HL-60/S4 treated with retinoic acid at 250 ng/mL for 4 days and 3 days (cell line): ENCODE data around the gene PTPRN2.
"Not testable (repeated sequence)": the region's sequence is repeated elsewhere in the genome, so short reads cannot be mapped to it uniquely, and the experiment has no call there.

Source experiments
- in situ Hi-C: fragments of 300-500 bp; cut with MboI; formaldehyde crosslinking; loops from 2 replicates; pipeline ENCODE4 v1.7.0; 2022; ENCODE audit warnings: low sequenced_read_pairs

Gene PTPRN2

DNA sequence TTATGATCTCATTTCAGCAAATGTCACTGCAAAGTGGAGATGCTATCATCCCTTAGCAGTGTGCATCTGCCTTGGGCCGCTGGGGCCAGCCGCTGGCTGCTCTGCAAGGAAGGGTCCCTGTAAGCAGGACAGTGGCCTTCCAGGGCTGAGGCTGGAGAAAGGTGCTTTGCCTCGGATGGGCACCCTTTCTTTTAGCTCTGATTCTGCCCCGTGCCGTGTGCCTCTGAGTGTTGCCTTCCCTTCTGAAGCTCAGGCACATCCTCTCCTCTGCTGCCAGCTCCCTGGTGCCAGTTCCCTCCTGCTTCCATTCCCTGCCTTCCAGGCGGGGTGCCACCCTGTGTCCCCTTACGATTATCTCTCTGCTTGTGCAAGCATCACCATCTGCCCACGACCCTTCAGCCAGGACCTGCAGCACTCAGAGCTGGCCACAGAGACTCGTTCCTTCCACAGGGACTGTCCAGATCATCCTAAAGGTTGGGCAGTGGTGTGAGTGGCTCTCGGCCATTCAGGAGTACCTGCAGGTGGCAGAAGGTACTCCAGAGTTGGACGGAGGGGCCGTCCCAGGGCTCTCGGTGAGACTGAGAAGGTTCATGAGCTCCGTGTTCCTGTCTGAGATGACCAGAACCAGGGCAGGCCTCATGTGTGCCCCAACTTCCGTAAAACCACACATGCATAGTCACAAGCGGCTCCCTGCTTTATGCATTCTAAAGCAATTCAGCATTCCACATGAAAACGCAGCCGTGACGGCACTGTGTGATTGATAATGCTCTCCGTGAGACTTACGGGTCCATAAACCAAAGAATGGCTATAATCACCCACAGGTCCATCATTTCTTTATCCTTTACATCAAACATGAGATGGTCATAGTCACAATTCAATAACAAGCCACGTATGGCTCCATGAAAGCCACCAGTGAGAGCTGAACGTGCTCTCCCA, 879.4 kb downstream of the PTPRN2 start:
- in situ Hi-C loops: no loop called here

GRCh38 chr7:157704365-157704764, 883.3 kb downstream of the PTPRN2 start:
- in situ Hi-C loops: no loop called here

GRCh38 chr7:157703534-157704195, 884.0 kb downstream of the PTPRN2 start:
- in situ Hi-C loops: no loop called here

DNA sequence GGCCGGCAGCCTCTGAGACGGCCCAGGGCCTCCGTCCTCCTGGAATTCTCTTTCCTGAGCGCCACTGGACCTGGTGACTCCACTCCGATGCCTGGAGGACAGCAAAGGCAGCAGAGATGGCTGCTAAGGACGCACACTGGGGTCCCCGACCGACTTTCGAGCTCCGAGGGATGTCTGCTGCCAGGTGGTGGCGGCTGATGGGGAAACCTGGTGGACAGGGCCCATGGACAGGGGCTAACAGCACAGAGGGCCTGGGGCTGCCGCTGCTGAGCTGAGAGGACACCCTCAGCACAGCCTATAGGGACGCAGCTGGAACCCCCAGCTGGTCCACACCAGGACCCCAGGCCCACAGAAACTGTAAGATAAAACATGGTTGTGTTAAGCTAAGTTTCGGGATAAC, 884.5 kb downstream of the PTPRN2 start:
- in situ Hi-C loops: no loop called here

DNA sequence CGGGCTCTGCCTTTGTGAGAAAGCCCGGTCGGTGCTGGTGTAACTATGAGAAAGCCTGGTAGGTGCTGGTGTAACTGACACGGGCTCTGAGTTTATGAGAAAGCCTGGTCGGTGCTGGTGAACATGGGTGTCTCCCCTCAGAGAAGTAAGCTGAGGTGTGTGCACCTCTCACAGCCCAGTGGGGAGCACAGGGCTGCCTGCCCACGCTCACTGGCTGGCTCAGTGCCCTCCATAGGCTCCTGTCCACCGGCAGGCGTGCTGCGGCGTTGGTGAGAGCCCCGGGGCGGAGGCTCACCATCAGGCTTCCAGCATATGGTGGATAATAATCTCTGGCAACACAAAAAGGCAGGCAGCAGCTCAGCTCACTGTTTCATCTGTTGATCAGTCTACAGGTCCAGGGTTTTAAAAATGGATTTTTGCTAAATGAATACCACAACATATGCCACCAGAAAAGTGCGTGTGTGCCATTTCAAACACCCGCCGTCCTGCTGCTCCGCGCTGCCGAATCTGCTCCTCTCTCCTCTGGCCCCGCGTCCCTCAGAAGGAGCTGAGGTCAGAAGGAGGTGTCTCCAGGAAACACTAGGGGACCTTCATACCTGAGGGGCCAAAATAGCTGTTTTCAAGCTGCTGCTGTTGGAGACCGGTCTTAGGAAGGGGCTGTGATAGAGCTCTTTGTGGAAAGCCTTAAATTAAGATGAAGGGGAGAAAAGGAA, 885.2 kb downstream of the PTPRN2 start:
- in situ Hi-C loops: no loop called here

GRCh38 chr7:157701395-157702180, 886.0 kb downstream of the PTPRN2 start:
- in situ Hi-C loops: not testable (repeated sequence)

DNA sequence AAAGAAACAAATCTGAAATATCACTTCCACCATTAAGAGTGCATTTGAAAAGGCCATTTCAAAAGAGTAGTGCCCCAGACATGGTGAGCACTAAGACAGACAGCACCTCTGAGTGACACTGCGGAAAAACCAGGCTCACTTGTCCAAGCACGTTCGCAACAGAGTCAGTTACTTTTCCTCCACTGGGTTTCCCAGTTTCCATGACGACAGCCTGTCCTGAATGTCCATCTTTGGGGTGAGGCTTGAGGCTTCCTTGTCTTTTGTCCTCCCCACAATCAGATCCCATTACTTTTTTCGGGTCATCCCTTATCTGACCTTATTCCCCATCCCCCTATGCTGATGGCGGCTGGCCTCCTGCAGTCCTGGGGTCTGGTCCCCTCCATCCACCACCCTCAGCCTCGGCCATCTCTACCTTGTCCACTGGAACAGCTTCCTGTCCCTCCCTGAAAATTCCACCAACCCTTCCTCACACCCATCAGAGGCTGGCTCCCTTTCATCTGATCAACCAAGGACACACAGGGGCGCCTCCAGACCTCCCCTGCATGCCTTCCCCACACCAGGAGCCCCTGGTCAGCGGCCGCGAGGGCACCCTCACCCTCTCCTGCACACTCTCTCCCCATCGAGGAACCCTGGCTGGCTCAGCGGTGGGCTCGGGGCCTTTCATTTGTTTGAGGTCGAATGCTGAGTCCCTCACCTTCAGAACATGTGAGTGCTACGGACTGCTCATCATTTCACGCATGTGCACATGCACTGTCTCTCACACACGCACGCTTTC, 887.2 kb downstream of the PTPRN2 start:
- in situ Hi-C loops: no loop called here

- in situ Hi-C loops: no loop called here
Measured at GRCh38 chr7:157699357-157700013, 888.1 kb downstream of the PTPRN2 start.

GRCh38 chr7:157697287-157697686, 890.3 kb downstream of the PTPRN2 start:
- in situ Hi-C loops: not testable (repeated sequence)

DNA sequence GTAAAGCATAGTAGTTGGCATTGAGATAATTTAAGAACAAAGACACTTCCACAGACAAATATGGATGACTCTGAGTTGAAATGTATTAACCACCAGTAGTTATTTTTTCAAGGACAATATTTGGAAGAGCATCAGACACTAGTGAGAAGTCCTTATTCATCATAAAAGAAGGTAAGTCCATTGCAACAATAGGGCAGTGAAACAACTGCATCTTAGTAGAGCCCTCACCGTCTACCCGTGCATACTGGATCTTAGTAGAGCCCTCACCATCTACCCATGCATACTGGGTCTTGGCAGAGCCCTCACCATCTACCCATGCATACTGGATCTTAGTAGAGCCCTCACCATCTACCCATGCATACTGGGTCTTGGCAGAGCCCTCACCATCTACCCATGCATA, 892.0 kb downstream of the PTPRN2 start:
- in situ Hi-C loops: not testable (repeated sequence)

GRCh38 chr7:157694376-157694665, 893.3 kb downstream of the PTPRN2 start:
- in situ Hi-C loops: no loop called here

GRCh38 chr7:157693521-157694375, 893.9 kb downstream of the PTPRN2 start:
- in situ Hi-C loops: no loop called here

DNA sequence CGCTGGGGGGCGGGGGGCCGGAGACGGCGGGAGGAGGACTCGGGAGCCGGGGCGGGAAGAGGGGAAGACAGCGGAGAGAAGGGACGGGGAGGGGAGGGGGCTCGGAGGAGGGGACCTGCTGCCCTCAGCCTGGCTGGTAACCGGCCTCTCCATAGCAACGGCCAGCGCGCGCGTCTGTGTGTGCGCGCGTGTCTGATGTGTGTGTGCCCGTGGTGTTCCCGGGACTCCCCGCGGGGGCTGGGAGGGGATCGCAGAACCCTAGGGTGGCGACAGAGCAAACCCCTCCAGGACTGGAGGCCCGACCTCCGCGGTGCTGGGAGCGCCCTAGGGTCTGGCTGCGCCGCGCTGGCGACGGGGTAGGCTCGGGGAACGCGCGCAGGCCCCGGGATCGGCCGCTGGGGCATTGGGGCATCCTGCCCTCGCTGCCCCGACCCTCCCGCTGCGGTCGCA, 894.5 kb downstream of the PTPRN2 start:
- in situ Hi-C loops: no loop called here

- in situ Hi-C loops: no loop called here
Measured at GRCh38 chr7:157692460-157693011, 895.1 kb downstream of the PTPRN2 start.

GRCh38 chr7:157691586-157692459, 895.8 kb downstream of the PTPRN2 start:
- in situ Hi-C loops: no loop called here

- in situ Hi-C loops: no loop called here
Measured at GRCh38 chr7:157690833-157691585, 896.6 kb downstream of the PTPRN2 start.
